H1 (cell line): ENCODE data around the gene PLK1. TPM values are rescaled to one million over a fixed set of nuclear protein-coding genes. Genes with fewer than 3 reads are reported as not detected.

Source experiments
- BCL11A ChIP-seq, 2 experiments: IDR thresholded peaks; one replicate each; pipeline ENCODE4 v1.6.1; 2011; ENCODE audit warnings: low read depth in 2 of 2, low read length in 2 of 2, mild to moderate bottlenecking in 2 of 2
- CTBP2 ChIP-seq: IDR thresholded peaks from 2 replicates; pipeline ENCODE4 v1.7.0; 2011; ENCODE audit warnings: borderline replicate concordance, mild to moderate bottlenecking, moderate library complexity, mixed read lengths, low read length; ENCODE audit not compliant: insufficient read depth, insufficient read length
- SRF ChIP-seq: IDR thresholded peaks from 2 replicates; pipeline ENCODE4 v1.6.1; 2011; ENCODE audit warnings: mild to moderate bottlenecking, low read depth, low read length, moderate library complexity
- TAF7 ChIP-seq: optimal IDR thresholded peaks from 2 replicates; pipeline ENCODE3; 2011; ENCODE audit warnings: low read depth, mild to moderate bottlenecking, inconsistent platforms, low read length, moderate library complexity, borderline replicate concordance
- polyA plus RNA-seq, 7 experiments: library from polyadenylated mRNA; depleted of rRNA in 3 of 7; stranded (reverse) in 5 of 7; unstranded in 2 of 7; fragments of >200 nt in 5 of 7; fragments of 200-250 nt in 2 of 7; gene quantifications; 1 replicate in 5 of 7; 2 replicates in 1 of 7; 4 replicates in 1 of 7; pipeline versions ENCODE4 v1.2.1 to v1.2.3, GENCODE V29; 2011 to 2013; ENCODE audit warnings: missing spikeins in 2 of 7, mixed read lengths in 2 of 7
- total RNA-seq: library from RNA; stranded (reverse); fragmentation: NEBNext Ultra II Directional; extraction: Animal tissue kit (Norgen Biotek cat#: 25700); gene quantifications from 2 replicates; pipeline ENCODE4 v1.2.1, GENCODE V29; 2021

The PLK1 gene
- total and polyA plus RNA-seq, 2 of the 8 experiments (the other 6 are each of a cell fraction or from before 2014, with no cell fraction given) = 127 to 139 TPM

- TF ChIP-seq CTBP2 = no peak
- no peak for TF ChIP-seq BCL11A (IDR thresholded peaks at IDR 0.05; ENCODE audit: low read depth in 2 of 2, low read length in 2 of 2)
- no peak for TF ChIP-seq SRF
- no peak for TF ChIP-seq TAF7
These were observed 3.5 kb downstream of the PLK1 start (continued) for GRCh38 chr16:23682181-23682580.
